Lower lobe of right lung (tissue), 2 donors: ENCODE measurements around the gene HRCT1. TPM values are rescaled to one million over a fixed set of nuclear protein-coding genes. Genes with fewer than 3 reads are reported as not detected.
A peak's percentile ranks its signal among the peaks of the same experiment; 100 is the strongest.

Source experiments
- ATAC-seq, 2 donors: fragments of 200-7000 bp; cut with Tn5 transposase; one replicate each; pipeline ENCODE4 v1.9.1; 2020 to 2022; ENCODE audit warnings: mild to moderate bottlenecking in 2 of 2, moderate library complexity in 2 of 2
- DNase-seq: peaks from one replicate; pipeline ENCODE4 v3.0.0-alpha.2; 2020
- H3K27ac ChIP-seq: fragments of 200-600 bp; one replicate; pipeline ENCODE4 v1.8.0; 2022
- H3K27me3 ChIP-seq: fragments of 200-600 bp; one replicate; pipeline ENCODE4 v1.8.0; 2022; ENCODE audit warnings: low read depth
- H3K36me3 ChIP-seq: fragments of 200-600 bp; one replicate; pipeline ENCODE4 v1.8.0; 2022; ENCODE audit warnings: mild to moderate bottlenecking
- H3K4me1 ChIP-seq: fragments of 200-600 bp; one replicate; pipeline ENCODE4 v1.8.0; 2022
- H3K4me3 ChIP-seq: fragments of 200-600 bp; one replicate; pipeline ENCODE4 v1.8.0; 2022; ENCODE audit warnings: mild to moderate bottlenecking
- H3K9me3 ChIP-seq: fragments of 200-600 bp; one replicate; pipeline ENCODE4 v1.8.0; 2022
- CTCF ChIP-seq: fragments of 200-600 bp; IDR thresholded peaks from one replicate; pipeline ENCODE4 v1.8.0; 2022; ENCODE audit warnings: antibody characterized with exemption, mild to moderate bottlenecking
- intact Hi-C: fragments of 100-400 bp; cut with DNase I; formaldehyde crosslinking; loops from one replicate; pipeline ENCODE4 v1.11.0; 2022
- total RNA-seq: library from RNA; stranded (reverse); fragmentation: NEBNext Ultra II Directional; extraction: Animal tissue kit (Norgen Biotek cat#: 25700); gene quantifications from one replicate; pipeline ENCODE4 v1.2.1, GENCODE V29; 2021
- donor health status: DM: no; HTN: yes; CAD: no; lungs with severe emphysema.

The HRCT1 gene
- total RNA-seq, 1 donor from 2014 or later = 8.7 TPM

- peak; percentile 84 to 91 for ATAC-seq
- intact Hi-C loops = no loop called here
- Histone ChIP-seq H3K4me1 (peaks cover 29% of the 10 kb centered on the region), H3K36me3 (no peaks in the 10 kb centered on the region), H3K27ac (peak overlapping the region; percentile 54), H3K9me3 (no peaks in the 10 kb centered on the region), H3K4me3 (no peak overlapping the region), H3K27me3 (no peaks in the 10 kb centered on the region)
- no peak for TF ChIP-seq CTCF
- DNase-seq = no peak
Measured at GRCh38 chr9:35948901-35949318, 42.9 kb downstream of the HRCT1 start.

GRCh38 chr9:35951736-35952135 is 45.7 kb downstream of the HRCT1 start:
- intact Hi-C loops = loop anchor here (10.0 kb wide), 1 partner anchor 73 kb away; no protein-coding TSS in a partner anchor
- Histone ChIP-seq H3K9me3 (no peaks in the 10 kb centered on the region), H3K27ac (peak overlapping the region; percentile 46), H3K4me3 (no peak overlapping the region), H3K36me3 (no peaks in the 10 kb centered on the region), H3K27me3 (no peaks in the 10 kb centered on the region), H3K4me1 (peaks cover 19% of the 10 kb centered on the region)
- ATAC-seq = peak; percentile 29 to 40
- TF ChIP-seq CTCF = no peak
- no peak for DNase-seq

- ATAC-seq = no peak
- H3K27ac ChIP-seq = peak overlapping the region; percentile 46
- DNase-seq = no peak
- no peaks in the 10 kb centered on the region for H3K36me3 ChIP-seq
- H3K9me3 ChIP-seq = no peaks in the 10 kb centered on the region
- intact Hi-C loops = loop anchor here (10.0 kb wide), 1 partner anchor 72 kb away; no protein-coding TSS in a partner anchor
- no peaks in the 10 kb centered on the region for H3K27me3 ChIP-seq
- peaks cover 19% of the 10 kb centered on the region for H3K4me1 ChIP-seq
- no peak for TF ChIP-seq CTCF
- no peak overlapping the region for H3K4me3 ChIP-seq
Measured at GRCh38 chr9:35952526-35953191, 46.7 kb downstream of the HRCT1 start.

- no peaks in the 10 kb centered on the region for H3K27me3 ChIP-seq
- peak; percentile 86 for TF ChIP-seq CTCF
- H3K27ac ChIP-seq = no peak overlapping the region
- no peak overlapping the region for H3K4me3 ChIP-seq
- no peaks in the 10 kb centered on the region for H3K9me3 ChIP-seq
- H3K4me1 ChIP-seq = peaks cover 6% of the 10 kb centered on the region
- DNase-seq (no peak), ATAC-seq (peak; percentile 80 to 87)
- intact Hi-C loops = loop anchor here (10.0 kb wide), 1 partner anchor 70 kb away; no protein-coding TSS in a partner anchor
- H3K36me3 ChIP-seq = no peaks in the 10 kb centered on the region
Measured at GRCh38 chr9:35954942-35955546, 49.0 kb downstream of the HRCT1 start.

GRCh38 chr9:35956651-35957050 is 50.6 kb downstream of the HRCT1 start:
- Histone ChIP-seq H3K9me3 (no peaks in the 10 kb centered on the region), H3K4me1 (peaks cover 6% of the 10 kb centered on the region), H3K27me3 (no peaks in the 10 kb centered on the region), H3K36me3 (no peaks in the 10 kb centered on the region), H3K27ac (no peak overlapping the region), H3K4me3 (no peak overlapping the region)
- intact Hi-C loops = loop anchor here (10.0 kb wide), 1 partner anchor 68 kb away; no protein-coding TSS in a partner anchor
- TF ChIP-seq CTCF = no peak
- ATAC-seq (no peak), DNase-seq (no peak)

Other genes with a start within 250 kb of the HRCT1 start
- gene RMRP, start 248.2 kb upstream of the HRCT1 start, total RNA-seq = 24,340 TPM
- gene CCDC107, start 247.9 kb upstream of the HRCT1 start, total RNA-seq = 28.9 TPM
- gene ARHGEF39, start 241.0 kb upstream of the HRCT1 start, total RNA-seq = 1.2 TPM
- not detected for gene CA9, start 232.3 kb upstream of the HRCT1 start, total RNA-seq
- 110 TPM for gene TPM2, start 216.3 kb upstream of the HRCT1 start, total RNA-seq
- gene TLN1, start 174.0 kb upstream of the HRCT1 start, total RNA-seq = 406 TPM
- 28.1 TPM for gene CREB3, start 173.5 kb upstream of the HRCT1 start, total RNA-seq
- gene GBA2, start 157.0 kb upstream of the HRCT1 start, total RNA-seq = 68.0 TPM
- gene RGP1, start 156.9 kb upstream of the HRCT1 start, total RNA-seq = 29.6 TPM
- gene MSMP, start 151.9 kb upstream of the HRCT1 start, total RNA-seq = not detected
- 20.6 TPM for gene NPR2, start 114.6 kb upstream of the HRCT1 start, total RNA-seq
- 13.3 TPM for gene SPAG8, start 93.9 kb upstream of the HRCT1 start, total RNA-seq
- gene HINT2, start 91.2 kb upstream of the HRCT1 start, total RNA-seq = 32.6 TPM
- 0.32 TPM for gene FAM221B, start 77.5 kb upstream of the HRCT1 start, total RNA-seq
- gene TMEM8B, start 77.0 kb upstream of the HRCT1 start, total RNA-seq = 12.6 TPM
- gene OR13J1, start 35.8 kb upstream of the HRCT1 start, total RNA-seq = not detected
- 11.9 TPM for gene SPAAR, start 3.3 kb downstream of the HRCT1 start, total RNA-seq
- not detected for gene OR2S2, start 52.0 kb downstream of the HRCT1 start, total RNA-seq
- gene RECK, start 130.7 kb downstream of the HRCT1 start, total RNA-seq = 15.2 TPM
- 108 TPM for gene GLIPR2, start 230.5 kb downstream of the HRCT1 start, total RNA-seq